OCI-LY3 (cell line): ENCODE measurements around the gene SLC12A6.

Experiments
- CTCF ChIP-seq: fragments of 200-600, 300-600 bp; sonication (generic); IDR thresholded peaks from 2 replicates; pipeline ENCODE4 v1.5.1; 2014; ENCODE audit warnings: antibody characterized with exemption, low read length, low read depth
- EZH2phosphoT487 ChIP-seq: fragments of 200-600 bp; shearing (Covaris generic); IDR thresholded peaks from 2 replicates; pipeline ENCODE4 v1.6.1; 2018; ENCODE audit warnings: antibody characterized with exemption, mixed run types, low read depth

DNA sequence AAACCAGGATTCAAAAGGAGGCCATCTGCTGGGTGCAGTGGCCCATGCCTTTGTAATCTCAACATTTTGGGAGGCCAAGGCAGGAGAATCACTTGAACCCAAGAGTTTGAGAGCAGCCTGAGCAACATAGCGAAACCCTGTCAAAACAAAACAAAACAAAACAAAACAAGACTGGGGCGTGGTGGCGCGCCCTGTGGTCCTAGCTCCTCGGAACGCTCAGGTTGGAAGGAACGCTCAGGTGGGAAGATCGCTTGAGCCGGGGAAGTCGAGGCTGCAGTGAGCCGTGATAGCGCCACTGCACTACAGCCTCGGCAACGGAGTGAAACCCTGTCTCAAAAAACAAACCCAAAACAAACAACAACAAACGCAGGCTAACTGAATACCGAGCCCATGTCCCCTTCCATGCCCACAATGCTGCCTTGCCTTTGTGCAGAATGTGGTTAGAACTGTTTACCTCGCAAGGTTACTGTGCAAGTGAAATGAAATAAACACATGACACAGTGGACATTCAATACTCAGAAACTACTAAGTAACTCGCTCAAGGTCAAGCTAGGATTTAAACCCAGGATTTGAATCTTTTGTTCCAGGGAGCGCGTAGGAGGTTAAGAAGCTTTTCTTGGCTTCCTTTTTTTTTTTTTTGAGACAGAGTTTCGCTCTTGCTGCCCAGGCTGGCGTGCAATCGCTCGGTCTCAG, 113.5 kb downstream of the SLC12A6 start:
- TF ChIP-seq CTCF (no peak), EZH2phosphoT487 (no peak)
